MM.1S (cell line): ENCODE measurements around the gene SLC24A4.

Source experiments
- DNase-seq: peaks from one replicate; pipeline ENCODE4 v3.0.0-alpha.2; 2015
- H2AFZ ChIP-seq: fragments of 300-600 bp; sonication (generic); 2 replicates; pipeline ENCODE4 v1.6.0; 2016; ENCODE audit warnings: antibody characterized with exemption, low read length
- H3F3A ChIP-seq: fragments of 300-600 bp; sonication (generic); 2 replicates; pipeline ENCODE4 v1.6.1; 2016; ENCODE audit warnings: mild to moderate bottlenecking, antibody characterized with exemption, low read length, moderate library complexity, mixed read lengths; ENCODE audit not compliant: insufficient read depth
- H3K27ac ChIP-seq: fragments of 300-600 bp; sonication (generic); 2 replicates; pipeline ENCODE4 v1.5.1; 2016; ENCODE audit warnings: mild to moderate bottlenecking, low read length
- H3K27me3 ChIP-seq: fragments of 300-600 bp; sonication (generic); replicated peaks from 2 replicates; pipeline ENCODE4 v1.6.0; 2016; ENCODE audit warnings: low read length; ENCODE audit not compliant: insufficient read depth
- H3K36me3 ChIP-seq: fragments of 300-600 bp; sonication (generic); replicated peaks from 2 replicates; pipeline ENCODE4 v1.6.1; 2016; ENCODE audit warnings: mild to moderate bottlenecking, low read length, mixed read lengths; ENCODE audit not compliant: insufficient read depth
- H3K4me1 ChIP-seq: fragments of 300-600 bp; sonication (generic); 2 replicates; pipeline ENCODE4 v1.6.1; 2016; ENCODE audit warnings: low read length, mixed read lengths
- H3K4me2 ChIP-seq: fragments of 300-600 bp; sonication (generic); 2 replicates; pipeline ENCODE4 v1.6.0; 2016; ENCODE audit warnings: low read depth, low read length
- H3K4me3 ChIP-seq: fragments of 300-600 bp; sonication (generic); 2 replicates; pipeline ENCODE4 v1.5.1; 2016; ENCODE audit warnings: low read length, mixed read lengths
- H3K79me2 ChIP-seq: fragments of 300-600 bp; sonication (generic); 2 replicates; pipeline ENCODE4 v1.6.1; 2016; ENCODE audit warnings: mixed run types, low read length, mixed read lengths
- H3K9ac ChIP-seq: fragments of 300-600 bp; sonication (generic); 2 replicates; pipeline ENCODE4 v1.6.1; 2016; ENCODE audit warnings: low read length, mixed read lengths
- H3K9me2 ChIP-seq: fragments of 300-600 bp; sonication (generic); replicated peaks from 2 replicates; pipeline ENCODE4 v1.6.1; 2016; ENCODE audit warnings: mild to moderate bottlenecking, low read length, mixed read lengths; ENCODE audit not compliant: insufficient read depth
- H3K9me3 ChIP-seq: fragments of 300-600 bp; sonication (generic); replicated peaks from 2 replicates; pipeline ENCODE4 v1.6.1; 2016; ENCODE audit warnings: mild to moderate bottlenecking, low read length, mixed read lengths; ENCODE audit not compliant: insufficient read depth
- H4K20me1 ChIP-seq: fragments of 300-600 bp; sonication (generic); 2 replicates; pipeline ENCODE4 v1.6.1; 2016; ENCODE audit warnings: mild to moderate bottlenecking, low read length, moderate library complexity, mixed read lengths; ENCODE audit not compliant: insufficient read depth
- CTCF ChIP-seq: fragments of 300-600 bp; sonication (generic); IDR thresholded peaks from 2 replicates; pipeline ENCODE4 v1.5.1; 2016; ENCODE audit warnings: antibody characterized with exemption, low read length, mixed read lengths
- EZH2 ChIP-seq: fragments of 300-600 bp; sonication (generic); optimal IDR thresholded peaks from 2 replicates; pipeline ENCODE3; 2017; ENCODE audit warnings: low read depth, mild to moderate bottlenecking, antibody characterized with exemption, low read length, mixed read lengths
- EZH2phosphoT487 ChIP-seq: fragments of 300-600 bp; sonication (generic); IDR thresholded peaks from 2 replicates; pipeline ENCODE4 v1.6.1; 2018; ENCODE audit warnings: antibody characterized with exemption, low read length

Gene SLC24A4

GRCh38 chr14:92443167-92443566 lies 120.2 kb downstream of the SLC24A4 start:
- Histone ChIP-seq H3K4me2 (no peak overlapping the region), H3K9me2 (no peaks in the 10 kb centered on the region)

GRCh38 chr14:92443741-92444140 lies 120.8 kb downstream of the SLC24A4 start:
- H3K36me3 ChIP-seq: no peaks in the 10 kb centered on the region
- no peaks in the 10 kb centered on the region for H3K9me2 ChIP-seq
- no peak for DNase-seq
- H3K4me1 ChIP-seq: peaks cover 13% of the 10 kb centered on the region
- no peaks in the 10 kb centered on the region for H3F3A ChIP-seq
- no peak overlapping the region for H3K27ac ChIP-seq
- no peaks in the 10 kb centered on the region for H3K79me2 ChIP-seq
- H3K4me3 ChIP-seq: no peak overlapping the region
- no peak overlapping the region for H3K9ac ChIP-seq
- no peak overlapping the region for H2AFZ ChIP-seq
- H4K20me1 ChIP-seq: no peaks in the 10 kb centered on the region
- H3K27me3 ChIP-seq: no peaks in the 10 kb centered on the region
- H3K4me2 ChIP-seq: no peak overlapping the region
- no peaks in the 10 kb centered on the region for H3K9me3 ChIP-seq
- no peak for TF ChIP-seq CTCF
- no peak for TF ChIP-seq EZH2phosphoT487
- no peak for TF ChIP-seq EZH2

More at GRCh38 chr14:92443167-92443566, 120.2 kb downstream of the SLC24A4 start:
- no peaks in the 10 kb centered on the region for H3K36me3 ChIP-seq
- no peaks in the 10 kb centered on the region for H3K79me2 ChIP-seq
- H3K4me1 ChIP-seq: peaks cover 13% of the 10 kb centered on the region
- no peaks in the 10 kb centered on the region for H4K20me1 ChIP-seq
- DNase-seq: no peak
- no peaks in the 10 kb centered on the region for H3K9me3 ChIP-seq
- no peaks in the 10 kb centered on the region for H3K27me3 ChIP-seq
- no peaks in the 10 kb centered on the region for H3F3A ChIP-seq
- no peak overlapping the region for H3K4me3 ChIP-seq
- H2AFZ ChIP-seq: no peak overlapping the region
- H3K9ac ChIP-seq: no peak overlapping the region
- TF ChIP-seq EZH2: no peak
- H3K27ac ChIP-seq: no peak overlapping the region

- no peaks in the 10 kb centered on the region for H3K9me3 ChIP-seq
- no peak overlapping the region for H3K9ac ChIP-seq
- no peaks in the 10 kb centered on the region for H3K79me2 ChIP-seq
- no peaks in the 10 kb centered on the region for H4K20me1 ChIP-seq
- TF ChIP-seq EZH2phosphoT487 (no peak), CTCF (no peak), EZH2 (no peak)
- H3K27me3 ChIP-seq: no peaks in the 10 kb centered on the region
- no peak overlapping the region for H3K4me2 ChIP-seq
- H3K36me3 ChIP-seq: no peaks in the 10 kb centered on the region
- H3F3A ChIP-seq: no peaks in the 10 kb centered on the region
- no peak overlapping the region for H3K27ac ChIP-seq
- H3K9me2 ChIP-seq: no peaks in the 10 kb centered on the region
- no peak overlapping the region for H2AFZ ChIP-seq
- no peak for DNase-seq
- no peak overlapping the region for H3K4me3 ChIP-seq
- H3K4me1 ChIP-seq: no peaks in the 10 kb centered on the region
These were observed 123.8 kb downstream of the SLC24A4 start for GRCh38 chr14:92446771-92447170.

- H3K79me2 ChIP-seq: no peaks in the 10 kb centered on the region
- no peaks in the 10 kb centered on the region for H3K9me2 ChIP-seq
- H3K9me3 ChIP-seq: no peaks in the 10 kb centered on the region
- no peak for DNase-seq
- no peaks in the 10 kb centered on the region for H3K4me1 ChIP-seq
- no peaks in the 10 kb centered on the region for H3F3A ChIP-seq
- H2AFZ ChIP-seq: no peak overlapping the region
- no peaks in the 10 kb centered on the region for H4K20me1 ChIP-seq
- no peak overlapping the region for H3K4me2 ChIP-seq
- H3K9ac ChIP-seq: no peak overlapping the region
- H3K36me3 ChIP-seq: no peaks in the 10 kb centered on the region
- no peak overlapping the region for H3K4me3 ChIP-seq
- H3K27ac ChIP-seq: no peak overlapping the region
- no peak for TF ChIP-seq EZH2
- H3K27me3 ChIP-seq: no peaks in the 10 kb centered on the region
These were observed 124.6 kb downstream of the SLC24A4 start for GRCh38 chr14:92447416-92448197.
